ENCODE results near the gene OBSL1.

GRCh38 chr2:219605607-219605954 is 34.2 kb upstream of the OBSL1 start:
- no peak for TF ChIP-seq POLR2A (IDR thresholded peaks at IDR 0.05; ENCODE audit: low read depth, low read length)
- TF ChIP-seq, protein P1, sequence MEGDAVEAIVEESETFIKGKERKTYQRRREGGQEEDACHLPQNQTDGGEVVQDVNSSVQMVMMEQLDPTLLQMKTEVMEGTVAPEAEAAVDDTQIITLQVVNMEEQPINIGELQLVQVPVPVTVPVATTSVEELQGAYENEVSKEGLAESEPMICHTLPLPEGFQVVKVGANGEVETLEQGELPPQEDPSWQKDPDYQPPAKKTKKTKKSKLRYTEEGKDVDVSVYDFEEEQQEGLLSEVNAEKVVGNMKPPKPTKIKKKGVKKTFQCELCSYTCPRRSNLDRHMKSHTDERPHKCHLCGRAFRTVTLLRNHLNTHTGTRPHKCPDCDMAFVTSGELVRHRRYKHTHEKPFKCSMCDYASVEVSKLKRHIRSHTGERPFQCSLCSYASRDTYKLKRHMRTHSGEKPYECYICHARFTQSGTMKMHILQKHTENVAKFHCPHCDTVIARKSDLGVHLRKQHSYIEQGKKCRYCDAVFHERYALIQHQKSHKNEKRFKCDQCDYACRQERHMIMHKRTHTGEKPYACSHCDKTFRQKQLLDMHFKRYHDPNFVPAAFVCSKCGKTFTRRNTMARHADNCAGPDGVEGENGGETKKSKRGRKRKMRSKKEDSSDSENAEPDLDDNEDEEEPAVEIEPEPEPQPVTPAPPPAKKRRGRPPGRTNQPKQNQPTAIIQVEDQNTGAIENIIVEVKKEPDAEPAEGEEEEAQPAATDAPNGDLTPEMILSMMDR (IDR thresholded peaks at IDR 0.05; ENCODE audit: extremely low read depth in 1 of 2, insufficient read depth in 1 of 2, low read depth in 1 of 2, low read length in 2 of 2): no peak

All from endothelial cell of umbilical vein (primary cell).